NCI-H146 treated with DMSO at 0.1 percent for 48 hours (cell line): ENCODE results near the gene RFNG.
A peak's percentile ranks its signal among the peaks of the same experiment; 100 is the strongest.

Experiments
- DNase-seq: peaks from one replicate; lab custom pipeline; 2025; ENCODE audit not compliant: unreplicated experiment; lab: John Stamatoyannopoulos, UW

The RFNG gene

GRCh38 chr17:82029990-82030469, 21.6 kb downstream of the RFNG start:
- no peak for DNase-seq

- DNase-seq = no peak
These were observed 22.2 kb downstream of the RFNG start for GRCh38 chr17:82029391-82029790.

- no peak for DNase-seq
These were observed 22.6 kb downstream of the RFNG start for GRCh38 chr17:82028966-82029365.

GRCh38 chr17:82028246-82028645, 23.4 kb downstream of the RFNG start:
- no peak for DNase-seq

- DNase-seq = no peak
These were observed 26.1 kb downstream of the RFNG start for GRCh38 chr17:82025401-82026107.

- DNase-seq = no peak
These were observed 26.8 kb downstream of the RFNG start for GRCh38 chr17:82024859-82025258.

GRCh38 chr17:82023447-82024241, 28.0 kb downstream of the RFNG start:
- peak; percentile 25 for DNase-seq

- peak; percentile 99 for DNase-seq
These were observed 28.6 kb downstream of the RFNG start, which contains the start of gene LRRC45 for GRCh38 chr17:82022981-82023446. LRRC45 (plus strand) TSS chr17:82023305; CDS start chr17:82023644, 339 bp downstream.

- no peak for DNase-seq
These were observed 29.2 kb downstream of the RFNG start, which contains the start of gene CENPX for GRCh38 chr17:82022310-82022980. CENPX (minus strand) TSS chr17:82022878; CDS start chr17:82022861, 17 bp downstream.

- DNase-seq = no peak
These were observed 29.7 kb downstream of the RFNG start for GRCh38 chr17:82021900-82022309.

GRCh38 chr17:82021107-82021899, 30.3 kb downstream of the RFNG start:
- DNase-seq = no peak

- no peak for DNase-seq
These were observed 31.0 kb downstream of the RFNG start for GRCh38 chr17:82020572-82021106.

- no peak for DNase-seq
These were observed 31.7 kb downstream of the RFNG start for GRCh38 chr17:82019690-82020571.

- DNase-seq = no peak
These were observed 32.5 kb downstream of the RFNG start for GRCh38 chr17:82018989-82019689.

- peak; percentile 17 for DNase-seq
These were observed 33.2 kb downstream of the RFNG start for GRCh38 chr17:82018152-82018988.

- no peak for DNase-seq
These were observed 33.9 kb downstream of the RFNG start for GRCh38 chr17:82017612-82018151.

GRCh38 chr17:82016875-82017459, 34.6 kb downstream of the RFNG start:
- no peak for DNase-seq
